ENCODE results near the gene DYNC1LI1. TPM values are rescaled to one million over a fixed set of nuclear protein-coding genes. Genes with fewer than 3 reads are reported as not detected.

Gene DYNC1LI1
- 10 to 100 TPM; 32.4 to 34.0 TPM for total RNA-seq
- 10 to 100 TPM; 14.7 to 22.7 (median 19.3) TPM for polyA plus RNA-seq
- 30.4 to 82.8 (median 48.4) reads per million in 6 experiments for total RNA-seq

DNA sequence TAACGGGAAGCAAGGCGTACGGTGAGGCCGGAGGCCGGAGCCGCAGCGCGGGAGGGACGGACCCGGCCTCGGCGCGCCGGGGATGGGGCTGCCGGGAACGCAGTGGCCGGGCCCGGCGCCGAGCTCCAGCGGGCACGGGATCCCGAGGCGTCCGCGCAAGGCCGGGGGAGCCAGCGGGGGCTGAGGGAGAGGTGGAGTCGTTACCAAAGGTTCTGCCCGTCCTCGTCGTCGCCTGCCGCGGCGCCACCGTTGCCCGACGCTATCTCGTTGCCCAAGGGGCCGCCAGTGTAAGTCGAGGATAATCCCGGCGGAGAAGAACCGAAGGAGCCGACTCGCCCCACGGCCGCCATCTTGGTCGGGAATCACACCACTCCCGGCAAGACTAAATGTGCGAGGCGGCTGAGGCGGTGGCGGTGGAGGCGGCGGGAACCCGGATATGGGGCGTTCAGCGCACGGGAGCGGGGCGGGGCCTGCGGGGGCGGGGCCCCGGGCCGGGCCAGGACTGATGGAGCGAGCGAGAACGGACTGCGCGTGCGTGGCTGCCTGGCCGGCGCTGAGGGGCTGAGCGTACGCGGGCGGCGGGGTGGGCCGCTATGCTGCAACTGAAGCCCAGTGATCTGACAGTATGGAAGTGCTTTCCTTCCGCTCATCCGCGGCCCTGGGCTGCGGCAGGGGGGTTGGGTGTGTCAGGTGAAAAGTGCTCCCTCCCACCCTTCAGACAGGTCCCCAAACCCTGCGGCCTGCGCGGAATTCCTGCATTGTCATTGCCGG lies at the start of gene DYNC1LI1:
Gene DYNC1LI1 (minus strand): TSS at position 438 of the 771 bp plus-strand sequence. CDS start 88 bp downstream, at position 350.
- H3K9me3 Mint-ChIP-seq: no peaks in the 10 kb centered on the region
- peak; percentile 86 to 98 (median 92) for DNase-seq
- H3K4me3 Mint-ChIP-seq: peak within 1 kb of the TSS; percentile 81 to 96 (median 92)
- peaks cover 0 to 10% (median 0%) of the 10 kb centered on the region in 3 donors for H3K36me3 Mint-ChIP-seq
- H3K27me3 Mint-ChIP-seq: no peaks in the 10 kb centered on the region
- peak within 1 kb of the TSS; percentile 63 to 96 (median 94) for H3K27ac Mint-ChIP-seq
- POLR2A ChIA-PET: interaction anchor here (0.6 to 1.8 kb wide), 4 partner anchors 9 to 134 kb away, joined by 3 to 10 read pairs (median 4); partner anchors contain the start of gene CNOT10
- ATAC-seq: peak; percentile 93 to 95
- H3K4me1 Mint-ChIP-seq: peaks cover 10 to 36% (median 32%) of the 10 kb centered on the region in 4 donors

DNA sequence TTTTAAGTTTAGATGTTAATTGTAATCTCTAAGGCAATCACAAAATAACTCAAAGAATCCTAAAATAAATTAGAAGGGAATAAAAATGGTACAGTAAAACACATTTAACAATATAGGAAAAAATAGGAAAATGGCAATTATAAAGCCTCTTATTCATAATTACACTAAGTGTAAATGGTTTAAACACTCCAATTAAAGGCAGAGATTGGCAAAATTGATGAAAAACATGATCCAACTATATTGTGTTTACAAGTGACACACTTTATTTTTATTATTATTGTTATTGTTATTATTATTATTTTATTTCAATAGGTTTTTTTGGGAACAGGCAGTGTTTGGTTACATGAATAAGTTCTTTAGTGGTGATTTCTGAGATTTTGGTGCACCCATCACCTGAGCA lies 48.7 kb upstream of the DYNC1LI1 start:
- Mint-ChIP-seq H3K36me3 (peaks cover 0 to 24% (median 6%) of the 10 kb centered on the region in 3 donors), H3K27me3 (peaks cover 0 to 1% (median 0%) of the 10 kb centered on the region in 5 donors), H3K4me3 (no peak overlapping the region), H3K27ac (no peak overlapping the region), H3K4me1 (no peaks in the 10 kb centered on the region), H3K9me3 (peaks cover 0 to 25% (median 12%) of the 10 kb centered on the region in 9 donors)
- POLR2A ChIA-PET: no interaction called here
- ATAC-seq: no peak
- DNase-seq: no peak

DNA sequence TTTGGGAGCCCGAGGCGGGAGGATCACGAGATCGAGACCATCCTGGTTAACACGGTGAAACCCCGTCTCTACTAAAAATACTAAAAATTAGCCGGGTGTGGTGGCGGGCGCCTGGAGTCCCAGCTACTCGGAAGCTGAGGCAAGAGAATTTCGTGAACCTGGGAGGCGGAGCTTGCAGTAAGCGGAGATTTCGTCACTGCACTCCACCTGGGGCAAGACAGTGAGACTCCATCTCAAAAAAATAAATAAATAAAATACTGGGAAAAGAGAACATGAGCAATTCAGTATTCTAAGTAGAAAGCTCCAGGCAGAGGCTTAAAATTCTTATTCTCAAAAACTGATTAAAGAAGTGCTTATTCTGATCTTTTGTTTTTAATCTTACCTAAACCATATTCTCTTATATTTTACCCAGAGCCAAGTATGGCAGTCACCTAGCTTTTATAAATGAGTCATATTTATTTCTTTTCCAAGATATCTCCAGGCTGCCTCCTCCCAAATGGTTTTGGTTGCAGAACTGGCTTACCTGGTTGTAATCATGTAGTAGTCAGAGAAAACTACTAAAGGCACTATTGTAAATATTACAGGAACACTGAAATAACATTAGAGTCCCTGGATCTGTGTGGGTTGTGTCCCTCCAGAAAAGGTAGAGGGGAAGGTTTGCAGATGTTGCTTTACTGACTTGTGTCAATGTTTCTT lies 45.8 kb upstream of the DYNC1LI1 start:
- Mint-ChIP-seq H3K4me1 (no peaks in the 10 kb centered on the region), H3K27me3 (peaks cover 0 to 16% (median 3%) of the 10 kb centered on the region in 5 donors), H3K36me3 (peaks cover 0 to 24% (median 6%) of the 10 kb centered on the region in 3 donors), H3K27ac (no peak overlapping the region), H3K9me3 (peaks cover 0 to 25% (median 11%) of the 10 kb centered on the region in 9 donors), H3K4me3 (no peak overlapping the region)
- ATAC-seq (no peak), DNase-seq (no peak)
- POLR2A ChIA-PET: no interaction called here

DNA sequence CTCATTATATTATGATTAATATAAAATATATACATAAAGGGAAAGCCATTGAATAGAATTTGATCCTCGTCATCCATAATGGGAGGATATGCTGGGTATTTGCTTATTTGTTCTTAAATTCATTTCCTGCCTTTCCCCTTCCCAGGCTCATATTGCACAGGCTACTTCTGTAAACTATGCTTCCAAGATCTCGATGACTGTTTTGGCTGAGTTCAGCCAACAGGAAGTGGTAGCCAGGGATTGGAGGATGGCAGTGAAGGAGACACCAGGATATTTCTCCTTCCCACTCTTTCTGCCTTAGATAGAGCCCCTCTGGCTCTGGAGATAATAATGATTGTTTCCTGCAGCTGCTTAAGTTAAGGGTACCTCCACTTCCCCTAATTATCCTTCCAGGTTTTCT lies 44.3 kb upstream of the DYNC1LI1 start:
- H3K27me3 Mint-ChIP-seq: peaks cover 2 to 16% (median 6%) of the 10 kb centered on the region in 5 donors
- POLR2A ChIA-PET: no interaction called here
- peaks cover 0 to 10% (median 4%) of the 10 kb centered on the region in 3 donors for H3K36me3 Mint-ChIP-seq
- ATAC-seq (no peak), DNase-seq (no peak)
- peaks cover 0 to 15% (median 5%) of the 10 kb centered on the region in 9 donors for H3K9me3 Mint-ChIP-seq
- H3K4me3 Mint-ChIP-seq: no peak overlapping the region
- H3K27ac Mint-ChIP-seq: no peak overlapping the region
- H3K4me1 Mint-ChIP-seq: no peaks in the 10 kb centered on the region

DNA sequence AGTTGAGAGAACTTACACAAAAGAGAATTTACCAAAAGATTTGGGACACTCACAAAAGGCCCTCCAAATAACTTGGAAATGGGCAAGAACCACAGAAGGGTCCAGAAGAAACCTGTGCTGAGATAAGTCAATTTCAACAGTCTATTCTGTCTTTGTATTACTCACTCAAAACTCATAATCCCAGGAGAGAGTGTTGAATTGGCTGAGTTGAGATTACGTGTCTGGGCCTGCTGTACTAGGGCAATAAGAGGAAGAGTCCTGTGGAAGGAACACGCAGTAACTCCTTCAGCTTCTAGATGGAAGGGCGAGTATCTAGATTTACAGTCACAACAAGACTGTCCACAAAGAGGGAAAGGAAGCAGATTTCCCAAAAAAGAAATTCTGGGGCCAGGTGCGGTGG lies 42.5 kb upstream of the DYNC1LI1 start:
- Mint-ChIP-seq H3K9me3 (no peaks in the 10 kb centered on the region), H3K27me3 (peaks cover 2 to 16% (median 6%) of the 10 kb centered on the region in 5 donors), H3K27ac (peak overlapping the region in 1 of 10 donors; percentile 34), H3K4me1 (no peaks in the 10 kb centered on the region), H3K36me3 (no peaks in the 10 kb centered on the region), H3K4me3 (no peak overlapping the region)
- POLR2A ChIA-PET: no interaction called here
- DNase-seq: no peak
- ATAC-seq: no peak

DNA sequence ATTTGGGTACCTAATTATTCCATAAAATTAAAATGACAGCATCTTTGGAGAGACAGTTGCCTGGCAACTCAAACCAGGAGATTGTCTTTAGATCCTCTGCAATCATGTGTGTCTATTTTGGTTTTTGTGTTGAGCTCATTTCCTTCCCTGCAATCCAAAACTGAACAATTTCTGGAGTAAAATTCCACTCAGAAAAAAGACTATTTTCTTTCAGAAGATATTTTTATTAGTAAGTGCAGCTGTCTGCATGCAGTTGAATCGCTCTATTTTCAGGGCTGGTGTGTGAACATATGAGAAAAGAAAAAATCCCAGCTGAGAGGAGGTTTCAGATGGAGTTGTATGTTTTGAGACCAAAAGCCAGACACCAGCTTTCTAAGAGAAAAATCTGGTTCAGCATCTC lies 41.9 kb upstream of the DYNC1LI1 start:
- Mint-ChIP-seq H3K4me3 (no peak overlapping the region), H3K27ac (peak overlapping the region in 1 of 10 donors; percentile 34), H3K4me1 (no peaks in the 10 kb centered on the region), H3K9me3 (no peaks in the 10 kb centered on the region), H3K27me3 (peaks cover 2 to 16% (median 6%) of the 10 kb centered on the region in 5 donors), H3K36me3 (no peaks in the 10 kb centered on the region)
- ATAC-seq (no peak), DNase-seq (no peak)
- POLR2A ChIA-PET: no interaction called here

DNA sequence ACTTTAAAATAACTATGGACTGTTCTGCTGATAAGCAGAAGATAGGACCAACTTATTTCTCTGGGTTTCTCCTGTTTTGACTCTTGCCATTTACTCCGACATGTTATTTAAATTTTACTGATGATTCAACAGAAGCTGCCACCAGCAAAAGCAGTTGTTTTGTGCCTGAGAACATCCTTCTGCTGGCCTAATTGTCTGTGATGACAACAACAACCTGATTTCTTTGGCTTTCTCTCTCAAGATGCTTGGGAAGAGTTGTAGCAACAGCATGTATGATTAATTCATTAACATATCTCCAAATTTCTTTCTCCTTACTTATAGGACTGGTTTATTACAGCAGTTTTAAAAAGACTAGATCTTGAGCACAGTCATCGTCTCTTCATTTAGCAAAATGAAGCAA lies 36.9 kb upstream of the DYNC1LI1 start:
- Mint-ChIP-seq H3K4me3 (no peak overlapping the region), H3K9me3 (no peaks in the 10 kb centered on the region), H3K36me3 (no peaks in the 10 kb centered on the region), H3K27me3 (peaks cover 0 to 5% (median 2%) of the 10 kb centered on the region in 5 donors), H3K27ac (no peak overlapping the region), H3K4me1 (no peaks in the 10 kb centered on the region)
- no peak for ATAC-seq
- no peak for DNase-seq
- POLR2A ChIA-PET: no interaction called here

DNA sequence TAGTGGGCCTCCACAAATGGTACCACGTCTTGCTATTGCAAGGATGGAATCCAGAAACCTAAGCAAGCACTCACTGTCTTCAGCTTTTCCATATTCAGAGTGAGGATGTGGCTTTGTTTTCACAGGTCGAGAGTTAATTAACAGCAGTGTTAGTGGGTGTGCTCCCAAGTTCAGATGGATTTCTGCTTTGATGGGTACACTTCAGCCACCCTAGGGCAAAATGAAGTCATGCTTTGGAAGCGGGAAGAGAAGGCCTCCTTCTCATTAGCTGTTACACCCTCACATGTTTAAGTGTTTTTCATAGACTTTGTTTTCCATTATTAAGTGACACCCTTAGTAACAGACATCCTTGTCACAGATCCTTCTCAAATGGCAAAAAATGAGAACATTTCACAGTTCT lies 36.3 kb upstream of the DYNC1LI1 start:
- Mint-ChIP-seq H3K27ac (no peak overlapping the region), H3K4me3 (no peak overlapping the region), H3K27me3 (peaks cover 0 to 6% (median 2%) of the 10 kb centered on the region in 5 donors), H3K36me3 (no peaks in the 10 kb centered on the region), H3K9me3 (no peaks in the 10 kb centered on the region), H3K4me1 (no peaks in the 10 kb centered on the region)
- no peak for DNase-seq
- POLR2A ChIA-PET: no interaction called here
- ATAC-seq: no peak

DNA sequence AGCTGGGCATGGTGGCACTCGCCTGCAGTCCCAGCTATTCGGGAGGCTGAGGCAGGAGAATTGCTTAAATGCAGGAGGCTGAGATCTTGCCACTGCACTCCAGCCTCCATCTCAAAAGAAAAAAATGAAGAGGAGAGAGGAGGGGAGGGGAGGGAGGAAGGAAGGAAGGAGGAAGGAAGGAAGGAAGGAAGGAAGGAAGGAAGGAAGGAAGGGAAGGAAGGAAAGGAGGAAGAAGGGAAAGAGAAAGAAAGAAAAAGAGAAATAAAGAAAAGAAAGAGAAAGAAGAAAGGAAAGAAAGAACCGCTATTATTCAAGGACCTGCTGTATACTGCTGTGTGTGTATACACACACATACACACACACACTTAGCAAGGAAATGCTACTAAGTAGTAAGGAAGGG lies 35.6 kb upstream of the DYNC1LI1 start:
- H3K27ac Mint-ChIP-seq: peak overlapping the region in 1 of 10 donors; percentile 11
- POLR2A ChIA-PET: no interaction called here
- DNase-seq (no peak), ATAC-seq (no peak)
- H3K4me1 Mint-ChIP-seq: no peaks in the 10 kb centered on the region
- no peaks in the 10 kb centered on the region for H3K36me3 Mint-ChIP-seq
- no peaks in the 10 kb centered on the region for H3K9me3 Mint-ChIP-seq
- no peak overlapping the region for H3K4me3 Mint-ChIP-seq
- H3K27me3 Mint-ChIP-seq: peaks cover 0 to 11% (median 4%) of the 10 kb centered on the region in 5 donors

DNA sequence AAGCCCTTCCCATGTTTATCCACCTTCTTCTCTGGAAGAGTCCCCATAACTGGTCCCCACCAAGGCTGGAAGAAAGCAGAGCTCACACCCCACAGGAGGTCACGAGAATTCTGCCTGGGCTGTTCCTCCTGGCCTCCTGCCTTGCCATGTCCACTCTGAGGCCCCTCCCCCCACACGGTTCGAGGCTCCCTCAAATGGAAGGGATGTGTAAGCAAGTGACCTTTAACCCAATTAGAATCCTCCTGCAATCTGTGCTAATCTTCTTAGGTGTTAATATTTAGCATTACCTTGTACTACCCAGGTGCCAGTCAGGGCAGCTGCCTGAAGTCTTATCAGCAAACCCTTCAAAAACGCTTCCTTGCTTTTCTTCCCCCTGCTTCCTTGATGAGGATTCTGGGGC lies 32.4 kb upstream of the DYNC1LI1 start:
- Mint-ChIP-seq H3K4me3 (no peak overlapping the region), H3K36me3 (no peaks in the 10 kb centered on the region), H3K27me3 (peaks cover 2 to 11% (median 7%) of the 10 kb centered on the region in 5 donors), H3K9me3 (no peaks in the 10 kb centered on the region), H3K4me1 (no peaks in the 10 kb centered on the region), H3K27ac (no peak overlapping the region)
- DNase-seq: no peak
- POLR2A ChIA-PET: no interaction called here
- ATAC-seq: no peak

DNA sequence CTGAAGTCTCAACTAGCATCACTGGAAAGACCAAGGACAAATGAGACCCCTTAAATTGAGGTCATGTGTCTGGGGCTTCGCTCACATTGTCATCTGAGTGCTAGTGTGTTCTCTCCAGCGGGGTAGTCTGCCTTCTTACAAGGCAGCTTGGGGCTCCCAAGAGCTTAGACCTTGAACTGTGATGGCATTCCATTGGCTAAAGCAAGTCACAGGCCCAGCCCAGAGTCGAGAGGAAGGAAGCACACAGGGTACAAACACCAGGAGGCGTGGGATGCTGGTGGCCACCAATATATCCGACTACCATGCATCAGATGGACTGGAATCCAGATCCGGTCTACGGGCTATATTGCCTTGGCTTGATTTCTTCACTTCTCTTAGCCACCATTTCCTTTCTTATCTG lies 31.5 kb upstream of the DYNC1LI1 start:
- H3K36me3 Mint-ChIP-seq: no peaks in the 10 kb centered on the region
- no peaks in the 10 kb centered on the region for H3K4me1 Mint-ChIP-seq
- no peak overlapping the region for H3K27ac Mint-ChIP-seq
- no peak for DNase-seq
- H3K27me3 Mint-ChIP-seq: peaks cover 2 to 16% (median 7%) of the 10 kb centered on the region in 5 donors
- H3K9me3 Mint-ChIP-seq: no peaks in the 10 kb centered on the region
- no peak for ATAC-seq
- POLR2A ChIA-PET: no interaction called here
- H3K4me3 Mint-ChIP-seq: no peak overlapping the region

DNA sequence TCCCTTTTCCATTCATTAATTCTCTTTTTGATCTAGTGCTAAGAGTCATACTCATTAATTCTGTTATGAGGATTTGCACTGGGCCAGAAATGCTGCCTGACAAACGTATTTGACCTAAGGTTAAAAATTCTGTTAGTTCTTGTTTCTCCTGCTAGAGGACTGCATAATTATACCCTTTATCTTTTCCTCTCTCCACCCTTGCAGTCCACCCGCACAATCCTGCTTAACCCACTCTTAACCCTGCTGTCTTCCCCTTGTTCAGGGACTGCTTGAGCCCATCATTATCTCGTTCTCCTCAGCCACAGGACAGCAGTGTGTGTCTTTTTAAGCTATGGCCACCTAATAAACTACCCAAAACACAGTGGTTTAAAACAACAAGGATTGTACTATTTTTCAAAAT lies 31.1 kb upstream of the DYNC1LI1 start:
- no peaks in the 10 kb centered on the region for H3K4me1 Mint-ChIP-seq
- no peak overlapping the region for H3K27ac Mint-ChIP-seq
- no peak for DNase-seq
- ATAC-seq: no peak
- no peak overlapping the region for H3K4me3 Mint-ChIP-seq
- no peaks in the 10 kb centered on the region for H3K9me3 Mint-ChIP-seq
- peaks cover 2 to 16% (median 7%) of the 10 kb centered on the region in 5 donors for H3K27me3 Mint-ChIP-seq
- H3K36me3 Mint-ChIP-seq: no peaks in the 10 kb centered on the region
- POLR2A ChIA-PET: no interaction called here

DNA sequence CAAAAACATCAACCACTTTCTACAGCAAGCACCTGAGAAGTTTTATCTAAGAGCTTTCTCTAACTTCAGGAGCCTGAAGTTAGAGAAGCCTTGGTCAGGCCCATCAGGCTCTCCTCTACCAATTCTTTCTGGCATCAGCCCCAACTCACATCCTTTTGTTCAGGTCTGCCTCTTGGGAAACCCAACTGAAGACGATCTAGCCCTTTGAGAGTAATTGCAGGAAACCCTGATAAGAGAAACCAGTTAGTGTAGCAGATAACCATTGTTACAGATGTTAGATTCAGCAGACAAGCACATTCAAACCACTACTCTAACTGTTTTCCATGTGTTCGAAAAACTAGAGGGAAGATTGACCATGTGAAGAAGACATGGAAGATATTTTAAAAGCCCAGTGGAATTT lies 27.0 kb upstream of the DYNC1LI1 start:
- H3K36me3 Mint-ChIP-seq: no peaks in the 10 kb centered on the region
- no peak overlapping the region for H3K27ac Mint-ChIP-seq
- no peaks in the 10 kb centered on the region for H3K9me3 Mint-ChIP-seq
- no peak for DNase-seq
- H3K27me3 Mint-ChIP-seq: peaks cover 3 to 15% (median 12%) of the 10 kb centered on the region in 5 donors
- POLR2A ChIA-PET: no interaction called here
- no peak for ATAC-seq
- no peak overlapping the region for H3K4me3 Mint-ChIP-seq
- peaks cover 0 to under 1% (median 0%) of the 10 kb centered on the region in 4 donors for H3K4me1 Mint-ChIP-seq

All from naive thymus-derived CD8-positive, alpha-beta T cell (primary cell).